NCI-H128 (cell line): ENCODE data around the gene KCNK4.

ENCODE experiments used
- DNase-seq: peaks from one replicate; lab custom pipeline; 2025; ENCODE audit not compliant: unreplicated experiment; lab: John Stamatoyannopoulos, UW

The KCNK4 gene

GRCh38 chr11:64253043-64253442 is 38.1 kb upstream of the KCNK4 start:
- no peak for DNase-seq

- no peak for DNase-seq
These were observed 37.6 kb upstream of the KCNK4 start for GRCh38 chr11:64253481-64253880.

- DNase-seq, result no peak
These were observed 36.8 kb upstream of the KCNK4 start for GRCh38 chr11:64254326-64254725.

- DNase-seq, result no peak
These were observed 35.7 kb upstream of the KCNK4 start for GRCh38 chr11:64255135-64256128.

GRCh38 chr11:64256300-64256699 is 34.8 kb upstream of the KCNK4 start:
- no peak for DNase-seq

- no peak for DNase-seq
These were observed 32.7 kb upstream of the KCNK4 start for GRCh38 chr11:64258356-64258755.

GRCh38 chr11:64258946-64259532 is 32.1 kb upstream of the KCNK4 start:
- DNase-seq, result no peak

- DNase-seq, result no peak
These were observed 31.5 kb upstream of the KCNK4 start for GRCh38 chr11:64259533-64260067.

GRCh38 chr11:64260147-64260708 is 30.9 kb upstream of the KCNK4 start:
- no peak for DNase-seq

- no peak for DNase-seq
These were observed 29.5 kb upstream of the KCNK4 start for GRCh38 chr11:64261556-64262080.

- no peak for DNase-seq
These were observed 28.7 kb upstream of the KCNK4 start for GRCh38 chr11:64262271-64263002.

- no peak for DNase-seq
These were observed 27.8 kb upstream of the KCNK4 start for GRCh38 chr11:64263021-64263946.

- no peak for DNase-seq
These were observed 27.2 kb upstream of the KCNK4 start for GRCh38 chr11:64263947-64264317.

GRCh38 chr11:64264371-64264852 is 26.7 kb upstream of the KCNK4 start:
- no peak for DNase-seq

GRCh38 chr11:64265176-64266160 is 25.6 kb upstream of the KCNK4 start:
- DNase-seq, result no peak

- DNase-seq, result no peak
These were observed 24.8 kb upstream of the KCNK4 start for GRCh38 chr11:64266339-64266738.

- DNase-seq, result no peak
These were observed 23.7 kb upstream of the KCNK4 start for GRCh38 chr11:64267207-64267945.
